Measurements from ENCODE around the gene DGKG. TPM values are rescaled to one million over a fixed set of nuclear protein-coding genes. Genes with fewer than 3 reads are reported as not detected.

DGKG gene
- total RNA-seq, 3 donors from 2014 or later (not counting 1 experiment from before 2014, with no cell fraction given) = 0.25 to 1.6 (median 0.63) TPM

- Mint-ChIP-seq H3K4me3 (no peak overlapping the region), H3K27ac (no peak overlapping the region), H3K4me1 (no peaks in the 10 kb centered on the region), H3K9me3 (no peaks in the 10 kb centered on the region), H3K36me3 (no peaks in the 10 kb centered on the region), H3K27me3 (ENCODE audit: low read depth in 2 of 2) (no peaks in the 10 kb centered on the region)
- H3K4me3 ChIP-seq (ENCODE audit: low read length) = no peak overlapping the region
- WGBS (ENCODE audit: insufficient coverage) = 79% methylated on average over 4 of the region's 4 CpGs
- no peaks in the 10 kb centered on the region for H3K36me3 ChIP-seq (ENCODE audit: control insufficient read depth, insufficient read depth, low read length)
- no peaks in the 10 kb centered on the region for H3K4me1 ChIP-seq (ENCODE audit: control insufficient read depth, insufficient read depth, low read length)
- DNase-seq = no peak
- no peak overlapping the region for H3K27ac ChIP-seq (ENCODE audit: low read length)
- intact Hi-C loops (cut with micrococcal nuclease) = no loop called here
- H3K9me3 ChIP-seq (ENCODE audit: control insufficient read depth, insufficient read depth, low read length) = no peaks in the 10 kb centered on the region
- ATAC-seq = no peak
- no peaks in the 10 kb centered on the region for H3K27me3 ChIP-seq (ENCODE audit: control insufficient read depth, insufficient read depth, low read length)
- no peak for TF ChIP-seq CTCF (IDR thresholded peaks at IDR 0.05)
These were observed 144.9 kb downstream of the DGKG start for GRCh38 chr3:186216900-186217819.

GRCh38 chr3:186214670-186215069, 147.4 kb downstream of the DGKG start:
- Histone ChIP-seq H3K27me3 (ENCODE audit: control insufficient read depth, insufficient read depth, low read length) (no peaks in the 10 kb centered on the region), H3K9me3 (ENCODE audit: control insufficient read depth, insufficient read depth, low read length) (no peaks in the 10 kb centered on the region), H3K27ac (ENCODE audit: low read length) (no peak overlapping the region), H3K4me1 (ENCODE audit: control insufficient read depth, insufficient read depth, low read length) (peaks cover 4% of the 10 kb centered on the region), H3K4me3 (ENCODE audit: low read length) (no peak overlapping the region), H3K36me3 (ENCODE audit: control insufficient read depth, insufficient read depth, low read length) (no peaks in the 10 kb centered on the region)
- intact Hi-C loops (cut with micrococcal nuclease) = no loop called here
- 100% methylated on average over 2 of the region's 2 CpGs for WGBS (ENCODE audit: insufficient coverage)
- no peak for TF ChIP-seq CTCF (IDR thresholded peaks at IDR 0.05)
- H3K4me1 Mint-ChIP-seq = no peaks in the 10 kb centered on the region
- ATAC-seq = no peak
- H3K9me3 Mint-ChIP-seq = no peaks in the 10 kb centered on the region
- no peak for DNase-seq
- H3K4me3 Mint-ChIP-seq = no peak overlapping the region
- no peaks in the 10 kb centered on the region for H3K27me3 Mint-ChIP-seq (ENCODE audit: low read depth in 2 of 2)
- H3K36me3 Mint-ChIP-seq = no peaks in the 10 kb centered on the region
- H3K27ac Mint-ChIP-seq = no peak overlapping the region

GRCh38 chr3:186213946-186214345, 148.1 kb downstream of the DGKG start:
- Histone ChIP-seq H3K36me3 (ENCODE audit: control insufficient read depth, insufficient read depth, low read length) (no peaks in the 10 kb centered on the region), H3K4me1 (ENCODE audit: control insufficient read depth, insufficient read depth, low read length) (peaks cover 4% of the 10 kb centered on the region), H3K9me3 (ENCODE audit: control insufficient read depth, insufficient read depth, low read length) (no peaks in the 10 kb centered on the region), H3K27me3 (ENCODE audit: control insufficient read depth, insufficient read depth, low read length) (no peaks in the 10 kb centered on the region), H3K27ac (ENCODE audit: low read length) (no peak overlapping the region), H3K4me3 (ENCODE audit: low read length) (no peak overlapping the region)
- ATAC-seq = no peak
- 86% methylated on average over 3 of the region's 4 CpGs for WGBS (ENCODE audit: insufficient coverage)
- TF ChIP-seq CTCF (IDR thresholded peaks at IDR 0.05) = no peak
- Mint-ChIP-seq H3K4me1 (no peaks in the 10 kb centered on the region), H3K27ac (no peak overlapping the region), H3K27me3 (ENCODE audit: low read depth in 2 of 2) (no peaks in the 10 kb centered on the region), H3K9me3 (no peaks in the 10 kb centered on the region), H3K4me3 (no peak overlapping the region), H3K36me3 (no peaks in the 10 kb centered on the region)
- intact Hi-C loops (cut with micrococcal nuclease) = no loop called here
- no peak for DNase-seq
